NCI-H226 (cell line): ENCODE measurements around the gene OR9K2.
A peak's percentile ranks its signal among the peaks of the same experiment; 100 is the strongest.
"Not testable (repeated sequence)": the region's sequence is repeated elsewhere in the genome, so short reads cannot be mapped to it uniquely, and the experiment has no call there.

Experiments
- DNase-seq: peaks from one replicate; pipeline ENCODE4 v3.0.0-alpha.2; 2015

The OR9K2 gene, protein sequence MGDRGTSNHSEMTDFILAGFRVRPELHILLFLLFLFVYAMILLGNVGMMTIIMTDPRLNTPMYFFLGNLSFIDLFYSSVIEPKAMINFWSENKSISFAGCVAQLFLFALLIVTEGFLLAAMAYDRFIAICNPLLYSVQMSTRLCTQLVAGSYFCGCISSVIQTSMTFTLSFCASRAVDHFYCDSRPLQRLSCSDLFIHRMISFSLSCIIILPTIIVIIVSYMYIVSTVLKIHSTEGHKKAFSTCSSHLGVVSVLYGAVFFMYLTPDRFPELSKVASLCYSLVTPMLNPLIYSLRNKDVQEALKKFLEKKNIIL

GRCh38 chr12:55126106-55126505 lies at the start of gene OR9K2:
Gene OR9K2, plus strand, starts transcription at chr12:55126406. Its CDS starts 3,429 bp downstream, at chr12:55129835.
- no peak for DNase-seq

DNA sequence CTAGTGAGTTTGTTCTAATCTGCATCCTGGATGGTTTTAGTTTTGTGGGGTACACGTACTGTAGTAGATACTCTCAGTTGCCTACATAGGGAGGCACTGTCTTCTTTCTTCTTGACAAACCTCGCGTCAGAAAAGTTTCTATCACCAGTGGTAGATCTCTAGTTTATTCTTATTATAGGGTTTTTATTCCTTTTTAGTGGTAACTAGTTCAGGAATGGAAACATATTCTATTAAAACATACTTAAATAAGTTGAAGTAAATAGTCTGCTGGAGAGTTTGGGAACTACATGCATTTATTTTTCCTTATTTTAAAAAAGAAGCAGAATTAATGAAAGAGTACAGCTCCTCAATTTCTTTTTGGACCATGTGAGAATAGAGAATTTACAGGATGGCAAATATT lies 33.6 kb upstream of the OR9K2 start:
- no peak for DNase-seq

GRCh38 chr12:55112378-55112875 lies 13.8 kb upstream of the OR9K2 start:
- no peak for DNase-seq

DNA sequence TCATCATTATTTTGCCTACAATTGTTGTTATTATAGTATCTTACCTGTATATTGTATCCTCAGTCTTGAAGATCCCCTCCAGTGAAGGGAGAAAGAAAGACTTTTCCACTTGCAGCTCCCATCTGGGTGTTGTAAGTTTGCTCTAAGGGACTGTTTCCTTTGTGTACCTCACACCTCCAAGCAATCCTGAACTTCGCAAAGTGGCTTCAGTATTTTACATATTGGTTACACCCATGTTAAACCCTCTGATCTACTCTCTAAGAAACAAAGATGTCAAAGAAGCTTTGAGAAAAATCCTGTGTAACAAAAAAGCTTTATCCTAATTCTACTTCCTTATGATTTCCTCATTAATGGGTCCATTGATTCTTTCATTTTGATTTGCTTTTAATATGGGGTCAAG lies 10.1 kb upstream of the OR9K2 start:
- no peak for DNase-seq

DNA sequence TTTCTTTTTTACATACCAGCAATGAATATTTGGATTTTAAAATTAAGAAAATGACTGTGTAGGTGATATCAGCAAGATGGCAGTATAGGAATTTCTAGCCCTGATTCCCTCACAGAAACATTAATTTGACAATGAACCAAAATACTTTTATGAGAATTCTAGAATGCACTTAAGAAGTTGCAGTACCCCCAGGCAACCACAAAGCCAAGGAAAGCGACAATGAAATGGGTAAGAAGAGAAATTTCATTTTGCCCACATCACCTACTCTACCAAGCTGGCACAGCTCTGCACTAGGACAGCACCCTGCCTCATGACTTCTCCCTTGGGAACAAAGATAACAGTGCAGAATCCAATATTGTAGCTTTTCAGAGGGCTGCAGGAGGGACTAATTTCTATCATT lies 6.6 kb downstream of the OR9K2 start:
- no peak for DNase-seq

DNA sequence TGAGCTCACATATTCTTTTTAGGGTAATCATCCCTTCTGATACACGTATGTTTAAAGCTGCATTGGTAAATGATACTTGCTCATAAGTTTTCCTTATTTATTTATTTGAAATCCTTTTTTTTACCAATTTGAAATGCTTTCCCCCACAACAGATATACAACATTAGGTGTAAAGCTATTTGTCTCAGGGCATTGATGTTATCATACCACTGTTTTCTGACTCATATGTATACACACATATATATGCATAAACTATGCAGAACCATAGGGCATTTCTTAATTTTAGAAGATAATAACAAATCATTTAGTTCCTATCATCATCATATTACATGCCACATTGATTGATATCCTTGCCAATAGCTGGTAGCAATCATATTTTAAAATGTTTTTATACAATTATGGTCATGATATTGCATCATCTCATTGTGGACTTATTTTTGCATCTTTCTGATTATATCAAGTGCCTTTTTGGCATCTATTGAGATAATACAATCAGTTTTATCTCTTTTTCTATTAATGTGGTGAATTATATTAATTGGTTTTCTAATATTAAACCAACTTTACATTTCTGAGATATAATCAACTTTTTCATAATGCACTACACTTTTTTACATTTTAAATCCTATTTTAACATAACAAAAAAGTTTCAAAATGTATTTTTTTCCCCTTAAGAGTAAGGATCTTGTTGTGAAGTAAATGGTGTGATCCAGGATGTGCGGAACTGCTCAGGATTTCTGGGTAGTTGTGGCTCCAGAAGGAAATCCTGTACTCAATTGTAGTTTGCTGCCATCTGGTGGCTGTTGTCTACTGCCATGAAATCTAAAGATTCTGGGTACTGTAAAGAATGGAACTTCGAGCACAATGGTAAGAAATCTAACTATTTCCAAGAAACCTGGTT lies 16.7 kb downstream of the OR9K2 start:
- DNase-seq, result peak; percentile 35

DNA sequence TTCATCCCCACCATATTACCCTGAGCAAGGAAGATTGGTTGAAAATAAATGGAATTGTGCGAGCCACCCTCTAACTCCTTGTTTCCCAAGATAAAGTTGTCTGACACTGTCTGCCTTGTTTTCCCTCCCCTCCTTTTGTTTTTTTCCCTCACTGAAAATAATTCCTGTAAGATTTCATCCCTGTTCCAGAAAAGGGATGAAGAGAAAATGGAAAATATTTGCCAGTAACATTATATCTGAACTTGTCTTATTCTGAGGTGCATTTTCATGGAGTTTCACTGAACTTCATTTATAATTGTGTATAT lies 17.3 kb downstream of the OR9K2 start:
- no peak for DNase-seq

GRCh38 chr12:55167010-55167640 lies 40.9 kb downstream of the OR9K2 start:
- not testable (repeated sequence) for DNase-seq

DNA sequence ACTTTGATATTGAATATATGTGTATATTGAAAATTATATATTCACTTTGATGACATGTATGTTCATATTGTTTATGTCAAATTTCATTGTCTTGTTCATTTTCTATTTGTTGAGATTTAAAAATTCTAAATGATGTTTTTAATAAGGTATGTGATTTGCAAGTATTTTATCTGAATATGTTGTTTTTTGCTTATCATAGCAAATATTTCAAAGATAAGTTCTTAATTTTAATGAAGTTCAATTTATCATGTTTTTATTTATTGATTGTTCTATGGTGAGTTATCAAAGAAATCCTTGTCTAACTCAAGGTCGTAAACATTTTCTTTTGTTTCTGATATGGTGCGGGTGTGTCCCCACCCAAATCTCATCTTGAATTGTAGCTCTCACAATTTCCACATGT lies 45.2 kb downstream of the OR9K2 start:
- no peak for DNase-seq

- DNase-seq, result not testable (repeated sequence)
These were observed 45.6 kb downstream of the OR9K2 start for GRCh38 chr12:55171846-55172245.

- DNase-seq, result no peak
These were observed 46.5 kb downstream of the OR9K2 start for GRCh38 chr12:55172686-55173085.

- DNase-seq, result no peak
These were observed 47.2 kb downstream of the OR9K2 start for GRCh38 chr12:55173456-55173855.
